Bronchial epithelial cell (primary cell): Measurements from ENCODE around the gene HIPK4. TPM values are rescaled to one million over a fixed set of nuclear protein-coding genes. Genes with fewer than 3 reads are reported as not detected.

Experiments used
- DNase-seq: peaks from one replicate; pipeline ENCODE4 v3.0.0-alpha.2; 2010; ENCODE audit warnings: low read depth
- FAIRE-seq: peaks from 2 replicates; lab custom pipeline; 2011; peaks lifted over from hg19 to GRCh38; lab: Jason Lieb, UNC
- H3K27me3 ChIP-seq: 2 replicates; pipeline ENCODE4 v1.5.1; 2011; ENCODE audit warnings: low read length; ENCODE audit not compliant: control insufficient read depth, insufficient read depth
- H3K36me3 ChIP-seq: 2 replicates; pipeline ENCODE4 v1.5.1; 2011; ENCODE audit warnings: low read length; ENCODE audit not compliant: control insufficient read depth, insufficient read depth
- H3K4me3 ChIP-seq: 2 replicates; pipeline ENCODE4 v1.5.1; 2011; ENCODE audit warnings: mild to moderate bottlenecking, low read depth, low read length, control low read depth
- CTCF ChIP-seq: IDR thresholded peaks from 2 replicates; pipeline ENCODE4 v1.5.1; 2011; ENCODE audit warnings: mild to moderate bottlenecking, moderate library complexity, low read length, control low read depth, inconsistent platforms; ENCODE audit not compliant: insufficient read depth, severe bottlenecking
- total RNA-seq: library from RNA; depleted of rRNA; stranded (reverse); fragments of >200 nt; gene quantifications from 2 replicates; pipeline ENCODE4 v1.2.1, GENCODE V29; 2014

The HIPK4 gene
- total RNA-seq, 1 donor from 2014 or later, result 0.26 TPM

DNA sequence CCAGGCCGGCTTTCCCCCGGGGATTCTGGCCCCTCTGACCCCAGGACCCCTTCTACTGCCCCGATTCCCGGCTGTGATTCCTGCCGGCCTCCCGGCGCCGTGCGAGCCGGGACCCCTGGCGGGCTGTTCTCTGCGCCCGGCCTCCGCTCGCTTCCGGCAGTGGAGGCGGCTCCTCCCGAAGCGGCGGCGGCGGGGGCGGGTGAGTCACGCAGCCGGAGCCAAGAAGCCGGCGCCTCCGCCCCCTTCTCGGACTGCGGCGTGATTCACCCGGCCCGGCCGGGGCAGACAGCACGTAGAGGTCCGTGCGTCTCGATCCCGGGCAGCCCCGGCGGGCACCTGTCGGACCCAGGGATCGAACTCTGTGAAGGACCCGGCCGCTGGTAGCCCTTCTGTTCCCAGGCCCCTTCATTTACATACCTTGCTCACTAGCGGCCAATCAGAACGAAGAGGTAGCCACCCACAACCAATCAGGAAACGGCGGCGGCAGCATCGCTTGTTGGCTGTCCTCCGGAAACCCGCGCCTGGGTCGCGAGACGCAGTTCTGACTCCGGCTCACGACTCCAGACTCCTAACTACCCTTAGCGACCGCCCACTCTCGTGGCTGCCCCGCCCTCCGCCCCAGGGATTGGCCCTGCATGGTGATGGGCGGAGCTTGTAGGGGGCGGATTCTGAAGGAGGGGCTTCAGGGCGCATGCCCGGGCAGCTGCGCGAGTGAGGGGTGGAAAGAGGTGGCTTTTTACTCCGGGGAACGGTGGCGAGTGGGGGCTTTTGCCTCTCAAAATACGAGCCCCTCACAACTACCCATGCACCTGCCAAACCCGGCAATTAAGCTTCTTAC is 35.7 kb upstream of the HIPK4 start, which contains the start of gene SERTAD1:
SERTAD1 (minus strand) TSS at position 543 of the 838 bp plus-strand sequence. CDS start 2,446 bp downstream, outside the sequence.
- H3K36me3 ChIP-seq, result peaks cover 12% of the 10 kb centered on the region
- no peaks in the 10 kb centered on the region for H3K27me3 ChIP-seq
- H3K4me3 ChIP-seq, result peak within 1 kb of the TSS; percentile 73
- FAIRE-seq, result no peak
- peak; percentile 67 for TF ChIP-seq CTCF
- DNase-seq, result peak; percentile 94

GRCh38 chr19:40424637-40425449 is 34.9 kb upstream of the HIPK4 start:
- Histone ChIP-seq H3K4me3 (peak overlapping the region; percentile 73), H3K27me3 (no peaks in the 10 kb centered on the region), H3K36me3 (peaks cover 12% of the 10 kb centered on the region)
- FAIRE-seq (no peak), DNase-seq (no peak)
- no peak for TF ChIP-seq CTCF

- DNase-seq, result no peak
- TF ChIP-seq CTCF, result no peak
- peaks cover 12% of the 10 kb centered on the region for H3K36me3 ChIP-seq
- H3K27me3 ChIP-seq, result no peaks in the 10 kb centered on the region
- peak overlapping the region; percentile 73 for H3K4me3 ChIP-seq
- FAIRE-seq, result no peak
Observed at GRCh38 chr19:40423938-40424337, 34.0 kb upstream of the HIPK4 start.

DNA sequence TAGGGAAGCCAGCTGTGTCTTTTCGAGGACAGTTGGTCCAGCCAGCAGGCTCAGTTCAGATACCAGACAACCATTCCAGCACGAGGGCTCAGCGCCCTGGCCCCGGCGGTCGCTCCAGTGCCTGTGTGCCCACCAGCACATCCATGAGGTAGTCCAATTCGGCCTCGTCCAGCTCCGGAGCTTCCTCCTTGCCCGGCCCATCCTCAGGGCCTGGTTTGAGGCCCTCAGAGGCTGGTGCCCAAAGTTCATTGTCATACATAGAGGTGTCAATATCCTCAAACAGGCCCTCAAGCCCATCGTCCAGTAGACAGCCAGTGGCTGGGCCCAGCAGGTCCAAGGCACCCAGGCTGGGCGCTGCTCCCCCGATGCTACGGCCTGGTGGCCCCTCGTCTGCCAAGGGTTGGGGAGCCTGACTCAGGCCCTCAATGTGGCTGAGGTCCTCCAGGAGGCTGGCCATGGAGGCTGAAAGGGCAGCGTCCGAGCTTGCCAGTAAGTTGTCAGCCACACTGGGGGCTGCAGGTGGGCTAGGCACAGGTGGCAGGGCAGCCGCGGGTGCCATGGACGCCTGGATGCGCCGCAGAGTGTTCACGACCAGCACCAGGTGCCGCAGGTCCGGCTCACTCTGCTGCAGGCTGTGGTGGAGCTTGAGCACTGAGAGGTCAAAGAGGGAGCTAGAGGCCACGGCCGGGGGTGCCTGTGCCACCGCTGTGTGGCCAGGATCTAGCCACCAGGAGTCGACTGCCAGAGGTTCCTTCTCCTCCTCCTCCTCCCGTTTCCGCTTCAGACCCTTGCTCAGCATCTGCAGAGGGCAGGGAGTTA is 33.0 kb upstream of the HIPK4 start:
- peaks cover 12% of the 10 kb centered on the region for H3K36me3 ChIP-seq
- H3K4me3 ChIP-seq, result no peak overlapping the region
- DNase-seq (no peak), FAIRE-seq (no peak)
- no peak for TF ChIP-seq CTCF
- H3K27me3 ChIP-seq, result no peaks in the 10 kb centered on the region

DNA sequence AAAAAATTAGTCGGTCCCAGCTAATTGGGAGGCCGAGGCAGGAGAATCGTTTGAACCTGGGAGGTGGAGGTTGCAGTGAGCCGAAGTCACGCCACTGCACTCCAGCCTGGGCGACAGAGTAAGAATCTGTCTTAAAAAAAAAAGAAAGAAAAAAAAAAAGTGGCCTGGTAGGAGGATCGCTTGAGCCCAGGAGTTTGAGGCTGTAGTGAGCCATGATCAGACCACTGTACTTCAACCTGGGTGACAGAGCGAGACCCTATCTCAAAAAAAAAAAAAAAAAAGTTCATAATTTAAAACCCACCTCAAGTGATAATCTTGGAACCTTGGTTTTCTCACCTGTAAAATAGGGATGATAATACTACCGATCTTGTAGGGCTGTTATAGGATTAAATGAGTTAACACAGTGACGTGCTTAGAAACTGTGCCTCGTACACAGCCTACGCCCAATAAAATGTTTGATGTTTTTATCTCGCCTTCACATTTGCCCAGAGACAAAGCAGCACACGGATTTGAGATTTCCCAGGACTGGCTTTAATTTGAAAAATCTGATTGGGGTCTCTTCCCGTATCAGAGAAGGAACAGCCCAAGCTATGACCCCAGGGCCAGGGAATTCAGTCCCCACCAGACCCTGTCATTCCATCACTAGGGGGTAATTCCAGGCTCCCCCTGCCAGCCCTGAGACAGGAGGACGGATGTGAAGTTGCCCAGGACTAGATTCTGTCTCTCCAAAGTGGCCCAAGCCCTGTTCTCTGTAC is 32.2 kb upstream of the HIPK4 start:
- no peak for DNase-seq
- no peak for FAIRE-seq
- no peak overlapping the region for H3K4me3 ChIP-seq
- H3K27me3 ChIP-seq, result no peaks in the 10 kb centered on the region
- no peak for TF ChIP-seq CTCF
- peaks cover 12% of the 10 kb centered on the region for H3K36me3 ChIP-seq
